ENCODE results near the gene EPHA3. TPM values are rescaled to one million over a fixed set of nuclear protein-coding genes. Genes with fewer than 3 reads are reported as not detected.

Gene EPHA3
- total RNA-seq, 1 donor from 2014 or later, result 27.7 TPM

DNA sequence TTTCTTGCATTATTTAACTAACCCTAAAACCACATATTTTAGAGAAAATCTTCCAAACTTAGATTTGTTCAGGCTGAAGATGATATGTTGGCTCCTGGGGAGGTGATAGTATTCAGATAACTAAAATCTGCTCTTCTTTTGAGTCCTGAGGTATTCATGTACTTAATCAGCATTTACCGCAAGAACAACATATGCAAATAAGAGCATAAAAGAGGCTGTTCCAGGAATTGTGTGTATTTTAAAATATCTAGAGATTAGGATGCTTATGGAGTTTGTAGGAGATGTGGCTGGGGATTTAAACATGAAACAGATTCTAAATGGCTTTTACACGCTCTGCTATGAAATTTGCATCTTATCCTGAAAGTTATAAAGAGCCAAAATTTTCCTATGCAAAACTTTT, 298.2 kb downstream of the EPHA3 start:
- H3K9ac ChIP-seq (ENCODE audit: low read depth in 1 of 3, low read length in 3 of 3), result no peak overlapping the region
- no peaks in the 10 kb centered on the region for H3K27me3 ChIP-seq (ENCODE audit: control insufficient read depth in 3 of 3, insufficient read depth in 3 of 3, low read length in 3 of 3)
- no peak overlapping the region for H3K27ac ChIP-seq (ENCODE audit: low read depth, low read length)
- H3K36me3 ChIP-seq (ENCODE audit: control insufficient read depth in 3 of 3, insufficient read depth in 3 of 3, low read length in 3 of 3), result no peaks in the 10 kb centered on the region
- no peaks in the 10 kb centered on the region for H3K4me1 ChIP-seq (ENCODE audit: control insufficient read depth in 3 of 3, insufficient read depth in 3 of 3, low read length in 3 of 3)
- H3K4me3 ChIP-seq (ENCODE audit: low read length in 3 of 3), result no peak overlapping the region
- H3K9me3 ChIP-seq (ENCODE audit: control insufficient read depth in 3 of 3, low read length in 3 of 3), result no peaks in the 10 kb centered on the region

DNA sequence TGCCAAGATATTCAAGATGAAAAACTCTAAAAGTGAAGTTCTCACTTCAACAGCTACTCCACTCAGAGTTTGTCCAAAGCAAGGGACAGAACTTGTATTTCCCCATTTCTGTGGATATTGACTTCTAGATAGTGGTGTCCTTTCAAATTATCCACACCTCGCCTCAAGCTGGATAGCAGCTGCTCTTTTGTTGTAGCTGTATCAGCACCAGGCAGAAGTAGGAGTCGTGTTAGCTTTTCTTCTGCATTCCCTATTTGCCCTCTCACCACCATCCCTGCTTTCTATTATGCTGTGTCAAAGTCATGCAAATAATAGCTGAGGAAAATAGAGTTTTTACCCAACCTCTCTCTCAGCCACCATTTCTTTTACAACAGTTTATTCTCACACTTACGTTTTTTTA, 303.8 kb downstream of the EPHA3 start:
- H3K9ac ChIP-seq (ENCODE audit: low read depth in 1 of 3, low read length in 3 of 3), result no peak overlapping the region
- H3K27ac ChIP-seq (ENCODE audit: low read depth, low read length), result no peak overlapping the region
- H3K27me3 ChIP-seq (ENCODE audit: control insufficient read depth in 3 of 3, insufficient read depth in 3 of 3, low read length in 3 of 3), result no peaks in the 10 kb centered on the region
- no peak overlapping the region for H3K4me3 ChIP-seq (ENCODE audit: low read length in 3 of 3)
- no peaks in the 10 kb centered on the region for H3K36me3 ChIP-seq (ENCODE audit: control insufficient read depth in 3 of 3, insufficient read depth in 3 of 3, low read length in 3 of 3)
- no peaks in the 10 kb centered on the region for H3K9me3 ChIP-seq (ENCODE audit: control insufficient read depth in 3 of 3, low read length in 3 of 3)
- H3K4me1 ChIP-seq (ENCODE audit: control insufficient read depth in 3 of 3, insufficient read depth in 3 of 3, low read length in 3 of 3), result no peaks in the 10 kb centered on the region

DNA sequence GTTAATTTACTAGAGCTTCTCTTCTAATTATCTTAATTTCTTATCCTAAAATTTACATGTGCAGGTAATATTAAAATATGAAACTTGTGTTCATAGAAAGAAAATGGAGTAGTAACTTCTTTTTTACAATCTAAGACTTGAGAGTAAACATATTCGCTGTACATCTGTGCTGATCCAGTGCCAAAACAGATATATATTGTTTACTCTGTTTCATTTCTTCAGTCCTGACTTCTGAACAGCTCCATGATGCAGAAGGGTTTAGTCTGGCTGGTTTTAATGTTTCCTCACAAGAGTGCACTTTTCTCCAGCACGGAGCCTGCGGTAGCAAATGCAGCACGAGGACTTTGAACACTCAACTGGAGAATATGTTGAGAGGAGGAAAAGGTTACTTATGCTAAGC, 306.8 kb downstream of the EPHA3 start:
- no peaks in the 10 kb centered on the region for H3K36me3 ChIP-seq (ENCODE audit: control insufficient read depth in 3 of 3, insufficient read depth in 3 of 3, low read length in 3 of 3)
- H3K9me3 ChIP-seq (ENCODE audit: control insufficient read depth in 3 of 3, low read length in 3 of 3), result no peaks in the 10 kb centered on the region

DNA sequence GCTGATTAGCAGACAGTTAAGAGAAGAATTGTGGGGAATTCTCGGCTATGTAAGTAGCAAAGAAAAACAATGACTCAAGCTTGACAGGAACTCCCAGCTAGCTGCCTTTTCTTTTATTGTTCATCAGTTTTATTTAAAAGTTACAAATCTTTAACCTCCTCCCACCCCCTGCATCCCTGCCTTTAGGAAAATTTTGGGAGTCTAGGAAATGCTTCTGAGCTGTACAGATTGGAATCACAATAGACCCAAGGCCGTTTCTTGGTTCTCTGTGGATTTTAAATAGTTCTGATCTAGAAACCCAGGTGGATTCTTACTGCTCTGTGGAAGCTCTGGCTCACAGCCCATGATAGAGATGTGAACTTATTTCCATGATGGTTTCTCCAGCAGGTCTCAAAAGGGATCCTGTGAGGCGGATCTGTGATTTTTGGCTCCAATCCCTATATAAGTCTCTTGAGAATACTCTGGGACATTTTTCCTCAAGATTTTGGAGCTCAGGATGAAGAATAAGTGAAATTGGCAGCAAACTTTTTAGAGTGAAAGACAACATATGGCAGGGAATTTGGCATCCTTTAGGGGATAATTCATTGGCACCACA, 312.3 kb downstream of the EPHA3 start:
- no peaks in the 10 kb centered on the region for H3K27me3 ChIP-seq (ENCODE audit: control insufficient read depth in 3 of 3, insufficient read depth in 3 of 3, low read length in 3 of 3)
- no peaks in the 10 kb centered on the region for H3K36me3 ChIP-seq (ENCODE audit: control insufficient read depth in 3 of 3, insufficient read depth in 3 of 3, low read length in 3 of 3)
- no peaks in the 10 kb centered on the region for H3K4me1 ChIP-seq (ENCODE audit: control insufficient read depth in 3 of 3, insufficient read depth in 3 of 3, low read length in 3 of 3)
- no peak overlapping the region for H3K27ac ChIP-seq (ENCODE audit: low read depth, low read length)
- H3K4me3 ChIP-seq (ENCODE audit: low read length in 3 of 3), result no peak overlapping the region
- no peak overlapping the region for H3K9ac ChIP-seq (ENCODE audit: low read depth in 1 of 3, low read length in 3 of 3)
- no peaks in the 10 kb centered on the region for H3K9me3 ChIP-seq (ENCODE audit: control insufficient read depth in 3 of 3, low read length in 3 of 3)

More for the DNA sequence above, 306.8 kb downstream of the EPHA3 start:
- Histone ChIP-seq H3K4me1 (ENCODE audit: control insufficient read depth in 3 of 3, insufficient read depth in 3 of 3, low read length in 3 of 3) (no peaks in the 10 kb centered on the region), H3K9ac (ENCODE audit: low read depth in 1 of 3, low read length in 3 of 3) (no peak overlapping the region), H3K27ac (ENCODE audit: low read depth, low read length) (no peak overlapping the region), H3K27me3 (ENCODE audit: control insufficient read depth in 3 of 3, insufficient read depth in 3 of 3, low read length in 3 of 3) (no peaks in the 10 kb centered on the region), H3K4me3 (ENCODE audit: low read length in 3 of 3) (no peak overlapping the region)

DNA sequence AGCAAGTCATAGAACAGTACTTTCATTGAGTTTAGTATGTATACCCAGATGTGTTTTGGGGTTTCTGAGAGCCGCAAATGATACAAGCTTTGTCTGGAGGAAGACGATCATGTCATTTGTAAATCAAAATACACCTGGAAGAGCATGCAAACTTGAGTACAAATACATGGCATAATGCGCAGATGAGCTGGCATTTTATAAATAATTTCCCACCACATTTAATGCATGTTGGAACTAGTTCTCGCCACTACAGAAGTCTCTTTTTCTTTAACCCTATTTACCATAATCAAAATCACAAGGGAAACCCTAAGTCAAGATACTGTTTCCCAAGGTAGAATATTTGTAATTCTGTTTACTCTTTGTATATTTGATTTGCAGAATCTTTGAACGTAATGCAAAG, 318.6 kb downstream of the EPHA3 start:
- H3K27me3 ChIP-seq (ENCODE audit: control insufficient read depth in 3 of 3, insufficient read depth in 3 of 3, low read length in 3 of 3), result no peaks in the 10 kb centered on the region
- no peak overlapping the region for H3K4me3 ChIP-seq (ENCODE audit: low read length in 3 of 3)
- H3K9me3 ChIP-seq (ENCODE audit: control insufficient read depth in 3 of 3, low read length in 3 of 3), result no peaks in the 10 kb centered on the region
- H3K4me1 ChIP-seq (ENCODE audit: control insufficient read depth in 3 of 3, insufficient read depth in 3 of 3, low read length in 3 of 3), result no peaks in the 10 kb centered on the region
- H3K9ac ChIP-seq (ENCODE audit: low read depth in 1 of 3, low read length in 3 of 3), result no peak overlapping the region
- no peaks in the 10 kb centered on the region for H3K36me3 ChIP-seq (ENCODE audit: control insufficient read depth in 3 of 3, insufficient read depth in 3 of 3, low read length in 3 of 3)
- no peak overlapping the region for H3K27ac ChIP-seq (ENCODE audit: low read depth, low read length)

DNA sequence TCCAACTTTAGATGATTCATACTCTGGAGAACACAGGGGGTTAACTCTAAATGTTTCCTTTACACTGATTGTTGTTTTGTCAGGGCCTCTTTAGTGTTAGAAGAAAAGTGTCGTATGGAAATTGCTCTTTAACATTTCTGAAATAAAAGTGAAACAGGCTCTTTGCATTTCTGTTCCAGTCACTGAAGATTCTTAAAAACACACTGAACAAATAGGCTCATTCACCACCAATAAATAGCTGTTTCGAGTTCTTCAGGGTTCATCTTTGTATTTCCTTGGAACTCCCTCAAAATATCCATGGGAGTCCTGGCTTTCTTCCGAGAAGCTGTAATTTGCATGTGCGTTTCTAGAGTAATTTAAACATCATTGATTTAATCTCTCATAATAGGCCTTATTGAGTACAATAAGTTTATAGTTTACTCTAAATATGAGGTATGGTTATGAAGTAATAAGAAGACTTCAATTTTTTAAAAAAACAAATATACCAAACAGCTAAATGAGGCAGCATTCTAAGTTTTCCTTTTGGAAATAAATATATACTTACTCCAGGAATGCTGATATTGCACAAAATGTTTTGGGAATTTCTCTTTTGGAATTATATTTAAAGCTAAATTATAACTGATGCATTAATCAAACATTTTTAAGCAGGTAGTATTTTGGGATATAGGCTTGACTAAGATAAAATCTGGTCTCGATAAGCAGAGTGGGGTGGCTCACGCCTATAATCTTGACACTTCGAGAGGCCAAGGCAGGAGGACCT, 327.4 kb downstream of the EPHA3 start:
- no peak overlapping the region for H3K4me3 ChIP-seq (ENCODE audit: low read length in 3 of 3)
- H3K4me1 ChIP-seq (ENCODE audit: control insufficient read depth in 3 of 3, insufficient read depth in 3 of 3, low read length in 3 of 3), result no peaks in the 10 kb centered on the region
- no peaks in the 10 kb centered on the region for H3K27me3 ChIP-seq (ENCODE audit: control insufficient read depth in 3 of 3, insufficient read depth in 3 of 3, low read length in 3 of 3)
- no peak overlapping the region for H3K27ac ChIP-seq (ENCODE audit: low read depth, low read length)
- no peaks in the 10 kb centered on the region for H3K36me3 ChIP-seq (ENCODE audit: control insufficient read depth in 3 of 3, insufficient read depth in 3 of 3, low read length in 3 of 3)
- H3K9ac ChIP-seq (ENCODE audit: low read depth in 1 of 3, low read length in 3 of 3), result no peak overlapping the region
- H3K9me3 ChIP-seq (ENCODE audit: control insufficient read depth in 3 of 3, low read length in 3 of 3), result no peaks in the 10 kb centered on the region

DNA sequence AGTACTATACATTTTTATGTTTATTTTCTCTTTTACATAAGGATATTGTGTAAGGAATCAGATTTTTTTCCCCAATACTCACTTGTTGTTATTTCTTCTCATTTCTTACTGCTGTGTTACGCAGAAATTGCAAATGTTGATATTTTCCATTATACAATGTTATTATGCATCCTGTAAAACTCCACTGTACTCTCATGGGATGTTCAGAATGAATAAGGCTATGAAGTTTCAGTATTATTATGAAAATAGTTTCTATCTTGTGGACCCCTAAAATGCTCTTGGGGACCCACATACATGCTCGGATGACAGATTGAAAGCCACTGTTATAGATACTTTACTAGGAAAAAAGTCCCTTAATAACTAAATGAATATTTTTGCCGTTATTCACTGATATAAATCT, 329.4 kb downstream of the EPHA3 start:
- Histone ChIP-seq H3K4me3 (ENCODE audit: low read length in 3 of 3) (no peak overlapping the region), H3K27me3 (ENCODE audit: control insufficient read depth in 3 of 3, insufficient read depth in 3 of 3, low read length in 3 of 3) (no peaks in the 10 kb centered on the region), H3K27ac (ENCODE audit: low read depth, low read length) (no peak overlapping the region), H3K36me3 (ENCODE audit: control insufficient read depth in 3 of 3, insufficient read depth in 3 of 3, low read length in 3 of 3) (no peaks in the 10 kb centered on the region), H3K9me3 (ENCODE audit: control insufficient read depth in 3 of 3, low read length in 3 of 3) (no peaks in the 10 kb centered on the region), H3K9ac (ENCODE audit: low read depth in 1 of 3, low read length in 3 of 3) (no peak overlapping the region), H3K4me1 (ENCODE audit: control insufficient read depth in 3 of 3, insufficient read depth in 3 of 3, low read length in 3 of 3) (no peaks in the 10 kb centered on the region)

DNA sequence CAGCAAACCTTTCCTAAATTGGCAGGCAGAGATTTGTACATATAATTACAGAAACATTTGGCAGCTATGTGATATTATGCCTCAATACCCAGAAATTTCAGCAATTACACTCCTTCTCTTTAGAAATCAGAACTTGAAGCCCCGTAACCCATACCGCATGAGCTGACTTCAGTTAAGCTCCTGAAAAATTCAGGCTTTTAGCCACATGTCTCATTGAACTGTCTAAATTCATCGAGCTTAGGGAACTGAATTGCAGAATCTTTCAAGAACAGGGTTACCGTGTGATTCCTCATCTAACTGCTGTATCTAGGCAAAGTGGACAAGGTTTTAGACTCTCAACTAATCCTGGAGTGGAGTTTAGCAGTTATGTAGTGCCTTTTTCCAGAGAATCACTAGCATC, 333.0 kb downstream of the EPHA3 start:
- H3K9me3 ChIP-seq (ENCODE audit: control insufficient read depth in 3 of 3, low read length in 3 of 3), result no peaks in the 10 kb centered on the region
- no peaks in the 10 kb centered on the region for H3K4me1 ChIP-seq (ENCODE audit: control insufficient read depth in 3 of 3, insufficient read depth in 3 of 3, low read length in 3 of 3)
- H3K36me3 ChIP-seq (ENCODE audit: control insufficient read depth in 3 of 3, insufficient read depth in 3 of 3, low read length in 3 of 3), result no peaks in the 10 kb centered on the region

DNA sequence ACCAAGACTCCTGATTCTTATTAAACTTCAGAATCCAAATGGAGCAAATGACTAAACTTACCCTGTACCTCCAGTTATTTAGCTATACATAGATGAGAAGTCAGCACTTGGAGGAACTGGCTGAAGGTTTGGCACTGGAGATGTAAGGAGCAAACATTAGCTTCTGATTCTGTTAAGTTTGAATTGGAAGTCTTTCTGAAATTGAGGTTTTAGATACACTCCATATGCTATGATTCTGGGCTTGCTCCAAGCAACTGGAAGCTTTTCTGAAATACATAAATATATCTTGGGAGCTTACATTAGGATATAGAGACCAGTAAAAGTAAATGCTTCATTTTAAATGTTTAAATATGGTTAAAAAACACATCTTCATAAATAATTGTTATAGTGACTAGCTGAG, 333.7 kb downstream of the EPHA3 start:
- no peaks in the 10 kb centered on the region for H3K27me3 ChIP-seq (ENCODE audit: control insufficient read depth in 3 of 3, insufficient read depth in 3 of 3, low read length in 3 of 3)
- H3K4me3 ChIP-seq (ENCODE audit: low read length in 3 of 3), result no peak overlapping the region
- H3K9ac ChIP-seq (ENCODE audit: low read depth in 1 of 3, low read length in 3 of 3), result no peak overlapping the region
- no peaks in the 10 kb centered on the region for H3K36me3 ChIP-seq (ENCODE audit: control insufficient read depth in 3 of 3, insufficient read depth in 3 of 3, low read length in 3 of 3)
- no peaks in the 10 kb centered on the region for H3K9me3 ChIP-seq (ENCODE audit: control insufficient read depth in 3 of 3, low read length in 3 of 3)
- H3K4me1 ChIP-seq (ENCODE audit: control insufficient read depth in 3 of 3, insufficient read depth in 3 of 3, low read length in 3 of 3), result no peaks in the 10 kb centered on the region
- H3K27ac ChIP-seq (ENCODE audit: low read depth, low read length), result no peak overlapping the region

More for the DNA sequence above, 333.0 kb downstream of the EPHA3 start:
- Histone ChIP-seq H3K4me3 (ENCODE audit: low read length in 3 of 3) (no peak overlapping the region), H3K27ac (ENCODE audit: low read depth, low read length) (no peak overlapping the region), H3K27me3 (ENCODE audit: control insufficient read depth in 3 of 3, insufficient read depth in 3 of 3, low read length in 3 of 3) (no peaks in the 10 kb centered on the region), H3K9ac (ENCODE audit: low read depth in 1 of 3, low read length in 3 of 3) (no peak overlapping the region)

DNA sequence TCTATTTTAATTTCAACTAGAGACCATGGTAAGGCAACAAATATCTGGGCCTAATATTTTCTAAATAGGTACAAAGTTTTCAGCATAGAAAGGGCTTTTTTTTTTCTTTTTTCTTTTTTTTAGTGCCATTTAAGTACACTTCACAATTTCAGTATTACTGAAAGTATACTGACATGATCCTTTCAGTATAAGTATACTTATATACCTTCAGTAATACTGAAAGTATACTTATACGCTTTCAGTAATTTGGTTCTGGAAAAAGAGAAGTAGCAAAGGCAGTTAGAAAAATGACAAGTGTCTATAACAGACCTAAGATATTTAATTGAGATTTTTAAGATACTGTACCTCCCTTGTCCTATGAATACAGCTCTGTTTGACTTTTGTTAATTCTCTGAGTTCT, 339.2 kb downstream of the EPHA3 start:
- H3K4me3 ChIP-seq (ENCODE audit: low read length in 3 of 3), result no peak overlapping the region
- no peaks in the 10 kb centered on the region for H3K27me3 ChIP-seq (ENCODE audit: control insufficient read depth in 3 of 3, insufficient read depth in 3 of 3, low read length in 3 of 3)
- no peaks in the 10 kb centered on the region for H3K9me3 ChIP-seq (ENCODE audit: control insufficient read depth in 3 of 3, low read length in 3 of 3)
- H3K9ac ChIP-seq (ENCODE audit: low read depth in 1 of 3, low read length in 3 of 3), result no peak overlapping the region
- H3K27ac ChIP-seq (ENCODE audit: low read depth, low read length), result no peak overlapping the region
- H3K36me3 ChIP-seq (ENCODE audit: control insufficient read depth in 3 of 3, insufficient read depth in 3 of 3, low read length in 3 of 3), result no peaks in the 10 kb centered on the region
- H3K4me1 ChIP-seq (ENCODE audit: control insufficient read depth in 3 of 3, insufficient read depth in 3 of 3, low read length in 3 of 3), result no peaks in the 10 kb centered on the region

All from skeletal muscle tissue (tissue), 4 donors.